Natural killer cell (primary cell): ENCODE data around the gene MGME1. TPM values are rescaled to one million over a fixed set of nuclear protein-coding genes. Genes with fewer than 3 reads are reported as not detected.

Experiments used
- ATAC-seq, 3 donors: fragments of 150-1000 bp in 2 of 3; fragments of 200-7000 bp in 1 of 3; cut with Tn5 transposase; 1 replicate in 1 of 3; 2 replicates in 2 of 3; pipeline ENCODE4 v1.10.0; 2021; ENCODE audit warnings: mild to moderate bottlenecking in 2 of 3, moderate library complexity in 2 of 3
- DNase-seq, 2 donors: peaks; one replicate each; pipeline versions ENCODE4 v3.0.0 to v3.0.0-alpha.2; 2013 to 2021; ENCODE audit warnings: mixed read lengths in 1 of 2
- H3K27ac ChIP-seq: one replicate; pipeline ENCODE4 v1.5.1; 2013; ENCODE audit warnings: mild to moderate bottlenecking, low read length
- H3K27me3 ChIP-seq: one replicate; pipeline ENCODE4 v1.6.1; 2013; ENCODE audit warnings: low read length; ENCODE audit not compliant: control insufficient read depth, insufficient read depth
- H3K36me3 ChIP-seq: one replicate; pipeline ENCODE4 v1.6.1; 2013; ENCODE audit warnings: low read length; ENCODE audit not compliant: control insufficient read depth, insufficient read depth
- H3K4me1 ChIP-seq: one replicate; pipeline ENCODE4 v1.6.1; 2013; ENCODE audit warnings: low read length; ENCODE audit not compliant: control insufficient read depth, insufficient read depth
- H3K4me3 ChIP-seq: one replicate; pipeline ENCODE4 v1.5.1; 2013; ENCODE audit warnings: low read length
- H3K9me3 ChIP-seq: one replicate; pipeline ENCODE4 v1.6.1; 2013; ENCODE audit warnings: low read length; ENCODE audit not compliant: control insufficient read depth, insufficient read depth
- H3K27ac Mint-ChIP-seq, 2 donors: one replicate each; pipeline ENCODE4 v1.8.0; 2022; ENCODE audit warnings: mild to moderate bottlenecking in 2 of 2, mixed read lengths in 2 of 2, moderate library complexity in 1 of 2
- H3K27me3 Mint-ChIP-seq, 2 donors: one replicate each; pipeline ENCODE4 v1.8.0; 2022; ENCODE audit warnings: low read depth in 2 of 2, mixed read lengths in 2 of 2
- H3K36me3 Mint-ChIP-seq: one replicate; pipeline ENCODE4 v1.8.0; 2022; ENCODE audit warnings: mixed read lengths
- H3K4me1 Mint-ChIP-seq, 2 donors: one replicate each; pipeline ENCODE4 v1.8.0; 2022; ENCODE audit warnings: mixed read lengths in 2 of 2
- H3K4me3 Mint-ChIP-seq: one replicate; pipeline ENCODE4 v1.8.0; 2022; ENCODE audit warnings: mild to moderate bottlenecking, moderate library complexity, mixed read lengths
- H3K9me3 Mint-ChIP-seq, 2 donors: one replicate each; pipeline ENCODE4 v1.8.0; 2022; ENCODE audit warnings: mixed read lengths in 2 of 2
- WGBS: methylation state at CpG from one replicate; pipeline ENCODE4 v1.1.7; 2013; ENCODE audit warnings: missing lambda C conversion rate; ENCODE audit not compliant: insufficient coverage; 5-methylcytosine and 5-hydroxymethylcytosine counted together
- intact Hi-C: fragments of 100-400 bp; cut with micrococcal nuclease; formaldehyde crosslinking; loops from one replicate; pipeline ENCODE4 v1.14.2; 2022
- total RNA-seq, 4 donors: library from RNA; stranded (reverse); fragments of 120-200 nt in 1 of 4; gene quantifications; one replicate each; pipeline versions ENCODE4 v1.2.3 to v1.2.4, GENCODE V29; 2013 to 2022
- TF ChIP-seq, protein P1 (sequence below): fragments of 200-600 bp; IDR thresholded peaks from one replicate; pipeline ENCODE4 v1.8.0; 2022; ENCODE audit warnings: antibody characterized with exemption

MGME1 gene
- total RNA-seq, 3 donors from 2014 or later (not counting 1 experiment from before 2014, with no cell fraction given) = 10.3 to 25.1 (median 13.0) TPM

DNA sequence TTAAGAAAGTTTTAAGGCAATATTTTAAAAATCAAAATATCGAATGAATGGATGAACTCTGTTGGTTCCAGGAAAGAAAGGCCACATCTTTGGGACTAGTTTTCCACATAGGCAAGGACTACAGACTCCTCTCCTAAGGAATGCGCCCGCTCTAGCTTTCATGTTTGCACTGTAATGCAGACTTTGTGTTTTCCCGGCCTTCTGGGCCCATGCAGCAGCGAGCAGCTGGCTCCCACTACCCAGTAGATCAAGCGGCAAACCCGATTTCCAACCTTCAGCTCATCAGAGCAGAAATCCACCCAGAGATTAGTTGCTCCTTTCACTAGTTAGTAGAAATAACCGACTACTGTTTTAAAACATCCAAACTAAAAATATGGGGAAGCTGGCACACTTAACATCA, 61.2 kb downstream of the MGME1 start:
- Mint-ChIP-seq H3K9me3 (no peaks in the 10 kb centered on the region), H3K4me3 (no peak overlapping the region), H3K27ac (no peak overlapping the region), H3K4me1 (no peaks in the 10 kb centered on the region), H3K36me3 (no peaks in the 10 kb centered on the region), H3K27me3 (no peaks in the 10 kb centered on the region)
- WGBS = 90% methylated on average over 8 of the region's 8 CpGs
- Histone ChIP-seq H3K36me3 (no peaks in the 10 kb centered on the region), H3K4me1 (no peaks in the 10 kb centered on the region), H3K27me3 (no peaks in the 10 kb centered on the region), H3K27ac (no peak overlapping the region), H3K9me3 (no peaks in the 10 kb centered on the region), H3K4me3 (no peak overlapping the region)
- intact Hi-C loops = no loop called here
- TF ChIP-seq, protein P1, sequence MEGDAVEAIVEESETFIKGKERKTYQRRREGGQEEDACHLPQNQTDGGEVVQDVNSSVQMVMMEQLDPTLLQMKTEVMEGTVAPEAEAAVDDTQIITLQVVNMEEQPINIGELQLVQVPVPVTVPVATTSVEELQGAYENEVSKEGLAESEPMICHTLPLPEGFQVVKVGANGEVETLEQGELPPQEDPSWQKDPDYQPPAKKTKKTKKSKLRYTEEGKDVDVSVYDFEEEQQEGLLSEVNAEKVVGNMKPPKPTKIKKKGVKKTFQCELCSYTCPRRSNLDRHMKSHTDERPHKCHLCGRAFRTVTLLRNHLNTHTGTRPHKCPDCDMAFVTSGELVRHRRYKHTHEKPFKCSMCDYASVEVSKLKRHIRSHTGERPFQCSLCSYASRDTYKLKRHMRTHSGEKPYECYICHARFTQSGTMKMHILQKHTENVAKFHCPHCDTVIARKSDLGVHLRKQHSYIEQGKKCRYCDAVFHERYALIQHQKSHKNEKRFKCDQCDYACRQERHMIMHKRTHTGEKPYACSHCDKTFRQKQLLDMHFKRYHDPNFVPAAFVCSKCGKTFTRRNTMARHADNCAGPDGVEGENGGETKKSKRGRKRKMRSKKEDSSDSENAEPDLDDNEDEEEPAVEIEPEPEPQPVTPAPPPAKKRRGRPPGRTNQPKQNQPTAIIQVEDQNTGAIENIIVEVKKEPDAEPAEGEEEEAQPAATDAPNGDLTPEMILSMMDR = no peak
- DNase-seq (no peak), ATAC-seq (no peak)

DNA sequence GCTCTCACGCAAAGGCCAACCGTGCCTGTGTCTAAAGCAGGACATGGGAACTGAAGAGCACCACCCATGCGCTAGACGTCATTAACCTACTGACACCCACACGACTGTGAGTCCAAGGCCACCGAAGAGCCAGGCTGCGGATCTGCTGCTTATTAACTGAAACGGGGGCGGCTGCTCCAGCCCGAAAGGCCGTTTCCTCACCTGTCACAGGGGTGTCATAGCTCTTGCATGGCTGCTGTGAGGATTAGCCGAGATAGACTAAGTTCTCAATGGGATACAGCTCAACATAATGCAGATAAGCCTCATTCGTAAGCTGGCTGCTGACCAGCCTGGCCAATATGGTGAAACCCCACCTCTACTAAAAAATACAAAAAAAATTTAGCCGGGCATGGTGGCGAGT, 62.2 kb downstream of the MGME1 start:
- no peak overlapping the region for H3K27ac Mint-ChIP-seq
- intact Hi-C loops = no loop called here
- no peaks in the 10 kb centered on the region for H3K27me3 Mint-ChIP-seq
- TF ChIP-seq, protein P1 = no peak
- Histone ChIP-seq H3K27ac (no peak overlapping the region), H3K9me3 (no peaks in the 10 kb centered on the region), H3K36me3 (no peaks in the 10 kb centered on the region), H3K4me3 (no peak overlapping the region), H3K27me3 (no peaks in the 10 kb centered on the region), H3K4me1 (no peaks in the 10 kb centered on the region)
- no peaks in the 10 kb centered on the region for H3K36me3 Mint-ChIP-seq
- H3K9me3 Mint-ChIP-seq = no peaks in the 10 kb centered on the region
- H3K4me1 Mint-ChIP-seq = no peaks in the 10 kb centered on the region
- no peak for ATAC-seq
- 95% methylated on average over 15 of the region's 15 CpGs for WGBS
- H3K4me3 Mint-ChIP-seq = no peak overlapping the region
- DNase-seq = no peak

DNA sequence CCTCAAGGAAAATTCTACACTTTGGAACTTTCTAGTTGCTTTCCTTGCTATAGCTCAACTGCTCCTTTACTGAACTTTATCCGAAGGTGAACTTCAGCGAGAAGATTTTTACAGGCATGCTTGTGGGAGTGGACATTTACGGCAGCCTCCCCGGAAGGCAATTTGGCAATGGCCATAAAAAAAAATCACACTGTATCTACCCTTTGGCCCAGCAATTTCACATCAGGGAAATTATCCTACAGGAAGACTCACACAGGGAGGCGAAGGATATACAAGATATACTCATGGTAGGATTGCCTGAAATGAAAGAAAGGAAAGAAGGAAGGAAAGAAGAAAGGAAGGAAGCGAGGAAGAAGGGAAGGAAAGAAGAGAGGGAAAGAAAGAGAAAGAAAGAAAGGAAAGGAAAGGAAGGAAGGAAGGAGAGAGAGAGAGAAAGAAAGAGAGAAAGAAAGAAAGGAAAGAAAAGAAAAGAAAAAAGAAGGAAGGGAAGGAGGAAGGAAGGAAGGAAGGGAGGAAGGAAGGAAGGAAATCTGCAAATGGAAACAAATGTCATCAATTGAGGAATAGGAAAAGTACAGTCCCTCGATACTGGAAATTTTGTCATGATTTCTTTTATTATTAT, 63.2 kb downstream of the MGME1 start:
- H3K9me3 ChIP-seq = no peaks in the 10 kb centered on the region
- TF ChIP-seq, protein P1 = no peak
- H3K36me3 ChIP-seq = no peaks in the 10 kb centered on the region
- no peak for ATAC-seq
- H3K4me3 ChIP-seq = no peak overlapping the region
- no peak overlapping the region for H3K27ac ChIP-seq
- no peaks in the 10 kb centered on the region for H3K27me3 ChIP-seq
- Mint-ChIP-seq H3K27me3 (no peaks in the 10 kb centered on the region), H3K9me3 (no peaks in the 10 kb centered on the region), H3K4me3 (no peak overlapping the region), H3K27ac (no peak overlapping the region), H3K36me3 (no peaks in the 10 kb centered on the region), H3K4me1 (no peaks in the 10 kb centered on the region)
- WGBS = 88% methylated on average over 6 of the region's 7 CpGs
- no peaks in the 10 kb centered on the region for H3K4me1 ChIP-seq
- intact Hi-C loops = no loop called here
- DNase-seq = no peak
